Right atrium auricular region (tissue), 2 donors: ENCODE results near the gene TRNP1. TPM values are rescaled to one million over a fixed set of nuclear protein-coding genes. Genes with fewer than 3 reads are reported as not detected.

ENCODE experiments used
- DNase-seq: peaks from one replicate; pipeline ENCODE4 v3.0.0-alpha.2; 2019; ENCODE audit warnings: low spot score
- H3K27ac ChIP-seq, 2 donors: fragments of 200-600 bp; sonication (generic); 1 replicate in 1 of 2; 2 replicates in 1 of 2; pipeline ENCODE4 v1.5.1; 2016 to 2019
- H3K27me3 ChIP-seq, 2 donors: fragments of 200-600 bp; sonication (generic); one replicate each; pipeline versions ENCODE4 v1.5.1 to v1.6.0; 2017 to 2019
- H3K36me3 ChIP-seq: fragments of 200-600 bp; sonication (generic); one replicate; pipeline ENCODE4 v1.5.1; 2016
- H3K4me1 ChIP-seq, 2 donors: fragments of 200-600 bp; sonication (generic); one replicate each; pipeline versions ENCODE4 v1.5.1 to v1.6.0; 2017 to 2019
- H3K4me3 ChIP-seq, 2 donors: fragments of 200-600 bp; sonication (generic); 1 replicate in 1 of 2; 2 replicates in 1 of 2; pipeline ENCODE4 v1.5.1; 2017 to 2019; ENCODE audit warnings: mild to moderate bottlenecking in 1 of 2, moderate library complexity in 1 of 2
- H3K9me3 ChIP-seq, 2 donors: fragments of 200-600 bp; sonication (generic); one replicate each; pipeline ENCODE4 v1.5.1; 2019
- total RNA-seq, 2 donors: library from RNA; depleted of rRNA; stranded (reverse); fragments of >200 nt; gene quantifications; one replicate each; pipeline ENCODE4 v1.1.0, GENCODE V29; 2016
- TF ChIP-seq, protein P1 (sequence below), 2 donors: fragments of 200-600 bp; sonication (generic); IDR thresholded peaks; one replicate each; pipeline ENCODE4 v1.5.1; 2019; ENCODE audit warnings: antibody characterized with exemption in 2 of 2

The TRNP1 gene
- total RNA-seq, 2 donors from 2014 or later: 72.5 to 151 TPM

GRCh38 chr1:27005648-27006496, 12.4 kb downstream of the TRNP1 start:
- Histone ChIP-seq H3K27ac (peak overlapping the region in 1 of 2 donors; percentile 72), H3K9me3 (no peaks in the 10 kb centered on the region), H3K4me1 (peaks cover 0 to 67% of the 10 kb centered on the region in 2 donors), H3K4me3 (no peak overlapping the region), H3K27me3 (no peaks in the 10 kb centered on the region), H3K36me3 (peaks cover 5% of the 10 kb centered on the region)
- no peak for DNase-seq
- TF ChIP-seq, protein P1, sequence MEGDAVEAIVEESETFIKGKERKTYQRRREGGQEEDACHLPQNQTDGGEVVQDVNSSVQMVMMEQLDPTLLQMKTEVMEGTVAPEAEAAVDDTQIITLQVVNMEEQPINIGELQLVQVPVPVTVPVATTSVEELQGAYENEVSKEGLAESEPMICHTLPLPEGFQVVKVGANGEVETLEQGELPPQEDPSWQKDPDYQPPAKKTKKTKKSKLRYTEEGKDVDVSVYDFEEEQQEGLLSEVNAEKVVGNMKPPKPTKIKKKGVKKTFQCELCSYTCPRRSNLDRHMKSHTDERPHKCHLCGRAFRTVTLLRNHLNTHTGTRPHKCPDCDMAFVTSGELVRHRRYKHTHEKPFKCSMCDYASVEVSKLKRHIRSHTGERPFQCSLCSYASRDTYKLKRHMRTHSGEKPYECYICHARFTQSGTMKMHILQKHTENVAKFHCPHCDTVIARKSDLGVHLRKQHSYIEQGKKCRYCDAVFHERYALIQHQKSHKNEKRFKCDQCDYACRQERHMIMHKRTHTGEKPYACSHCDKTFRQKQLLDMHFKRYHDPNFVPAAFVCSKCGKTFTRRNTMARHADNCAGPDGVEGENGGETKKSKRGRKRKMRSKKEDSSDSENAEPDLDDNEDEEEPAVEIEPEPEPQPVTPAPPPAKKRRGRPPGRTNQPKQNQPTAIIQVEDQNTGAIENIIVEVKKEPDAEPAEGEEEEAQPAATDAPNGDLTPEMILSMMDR (IDR thresholded peaks at IDR 0.05): no peak

GRCh38 chr1:27006683-27007082, 13.2 kb downstream of the TRNP1 start:
- H3K27ac ChIP-seq: no peak overlapping the region

DNA sequence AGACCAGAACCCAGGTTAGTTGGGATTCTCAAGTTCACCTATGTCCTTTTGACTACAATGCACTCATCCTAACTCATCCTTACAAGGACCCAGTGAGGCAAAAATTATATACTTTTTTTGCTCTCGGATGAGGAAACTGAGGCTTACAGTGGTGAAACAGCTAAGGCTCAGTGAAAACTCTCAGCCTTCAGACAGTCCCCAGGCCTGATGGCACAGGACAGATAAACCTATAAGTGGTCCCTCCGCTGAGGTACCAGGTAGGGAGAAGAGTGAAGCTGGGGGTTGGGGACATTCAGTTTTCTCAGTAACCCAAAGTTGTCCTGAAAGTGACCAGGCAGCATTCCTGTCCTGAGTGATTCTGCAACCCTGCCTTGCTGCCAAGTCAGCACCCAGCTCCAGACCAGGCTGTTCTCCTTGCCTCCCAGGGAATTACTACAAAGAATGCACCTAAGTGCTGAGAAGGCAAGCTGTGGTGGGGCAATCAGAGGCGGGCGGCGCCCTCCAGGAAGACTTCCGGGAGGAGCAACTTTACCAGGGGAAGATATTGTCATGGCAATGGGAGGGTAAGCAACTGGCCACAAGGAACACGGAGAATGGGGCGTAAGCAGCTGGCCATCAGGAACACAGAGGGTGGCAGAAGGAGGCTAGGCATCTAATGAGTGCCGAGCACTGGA, 14.6 kb downstream of the TRNP1 start:
- no peak for DNase-seq
- Histone ChIP-seq H3K9me3 (no peaks in the 10 kb centered on the region), H3K27me3 (no peaks in the 10 kb centered on the region), H3K4me1 (peaks cover 0 to 73% of the 10 kb centered on the region in 2 donors), H3K4me3 (no peak overlapping the region), H3K27ac (peak overlapping the region; percentile 85 to 91), H3K36me3 (peaks cover 5% of the 10 kb centered on the region)
- TF ChIP-seq, protein P1 (IDR thresholded peaks at IDR 0.05): no peak

More at GRCh38 chr1:27006683-27007082, 13.2 kb downstream of the TRNP1 start:
- TF ChIP-seq, protein P1 (IDR thresholded peaks at IDR 0.05): no peak
- Histone ChIP-seq H3K9me3 (no peaks in the 10 kb centered on the region), H3K4me1 (peaks cover 0 to 67% of the 10 kb centered on the region in 2 donors), H3K4me3 (no peak overlapping the region), H3K36me3 (peaks cover 5% of the 10 kb centered on the region), H3K27me3 (no peaks in the 10 kb centered on the region)
- DNase-seq: no peak

DNA sequence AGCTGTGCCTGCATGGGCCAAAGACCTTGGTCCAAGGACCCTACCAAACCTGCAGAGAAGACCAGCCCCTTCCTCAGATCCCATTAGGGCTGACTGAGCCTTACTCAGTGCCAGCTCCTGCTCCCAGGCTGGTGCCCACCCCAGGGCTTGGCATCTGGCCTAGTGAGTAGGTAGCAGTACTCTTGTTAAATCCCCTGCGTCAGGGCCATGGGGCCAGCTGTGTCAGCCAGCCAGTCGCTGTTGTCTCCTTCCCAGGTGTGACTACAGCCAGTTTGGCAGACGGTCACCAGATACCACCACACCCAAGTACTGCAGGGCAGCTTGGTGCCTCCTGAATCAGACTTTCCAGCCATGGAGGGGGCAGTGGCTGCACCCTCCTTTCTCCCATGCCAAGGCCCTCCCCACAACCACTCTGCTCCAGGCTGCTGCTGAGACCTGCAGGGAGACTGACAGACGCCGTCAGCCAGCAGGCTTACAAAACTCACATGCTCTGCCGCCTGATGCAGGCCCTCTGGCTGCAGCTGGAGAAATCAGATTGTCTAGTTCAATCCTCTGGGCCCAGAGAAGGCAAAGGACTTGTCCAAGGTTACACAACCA, 16.2 kb downstream of the TRNP1 start:
- DNase-seq: no peak
- Histone ChIP-seq H3K27ac (peak overlapping the region; percentile 85 to 91), H3K27me3 (no peaks in the 10 kb centered on the region), H3K36me3 (peaks cover 5% of the 10 kb centered on the region), H3K4me3 (no peak overlapping the region), H3K4me1 (peaks cover 0 to 65% of the 10 kb centered on the region in 2 donors), H3K9me3 (no peaks in the 10 kb centered on the region)
- TF ChIP-seq, protein P1 (IDR thresholded peaks at IDR 0.05): no peak

- Histone ChIP-seq H3K4me1 (peaks cover 0 to 58% of the 10 kb centered on the region in 2 donors), H3K27me3 (no peaks in the 10 kb centered on the region), H3K36me3 (peaks cover 5% of the 10 kb centered on the region), H3K9me3 (no peaks in the 10 kb centered on the region), H3K4me3 (peak overlapping the region; percentile 48 to 60), H3K27ac (peak overlapping the region; percentile 85 to 91)
- DNase-seq: no peak
- TF ChIP-seq, protein P1 (IDR thresholded peaks at IDR 0.05): no peak
Observed at GRCh38 chr1:27010226-27010994, 16.9 kb downstream of the TRNP1 start.
